ENCODE measurements around the gene ADCY3.

Gene ADCY3

DNA sequence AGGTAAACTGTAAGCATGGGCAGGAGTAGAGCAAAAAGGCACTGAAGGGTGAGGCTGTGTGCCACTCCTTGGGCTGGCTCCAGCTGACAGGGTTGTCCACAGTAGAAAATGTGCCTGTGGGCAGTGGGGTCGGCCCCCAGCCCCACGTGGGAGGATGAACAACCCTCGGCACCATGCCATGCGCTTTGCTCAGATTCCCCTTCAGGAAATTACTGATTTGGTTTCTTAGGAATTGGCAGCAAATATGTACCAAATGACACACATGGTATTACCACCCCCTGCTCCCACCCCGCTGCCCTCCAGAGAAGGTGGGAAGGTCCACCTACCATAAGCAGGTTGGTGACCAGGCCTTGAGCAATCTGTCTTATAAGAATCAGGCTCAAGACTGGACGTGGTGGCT lies 13.6 kb downstream of the ADCY3 start:
- TF ChIP-seq POLR2AphosphoS5 (IDR thresholded peaks at IDR 0.05; ENCODE audit: low read depth, low read length), result no peak
- no peak for TF ChIP-seq SIN3A (IDR thresholded peaks at IDR 0.05; ENCODE audit: borderline replicate concordance, insufficient read depth, low read length)
- no peak for TF ChIP-seq TAF1 (IDR thresholded peaks at IDR 0.05; ENCODE audit: borderline replicate concordance, insufficient read depth, low read length)
- no peak for TF ChIP-seq FOXP2 (optimal IDR thresholded peaks at IDR 0.05; ENCODE audit: borderline replicate concordance, extremely low read depth, extremely low read length, insufficient read depth)
- TF ChIP-seq, protein P1, sequence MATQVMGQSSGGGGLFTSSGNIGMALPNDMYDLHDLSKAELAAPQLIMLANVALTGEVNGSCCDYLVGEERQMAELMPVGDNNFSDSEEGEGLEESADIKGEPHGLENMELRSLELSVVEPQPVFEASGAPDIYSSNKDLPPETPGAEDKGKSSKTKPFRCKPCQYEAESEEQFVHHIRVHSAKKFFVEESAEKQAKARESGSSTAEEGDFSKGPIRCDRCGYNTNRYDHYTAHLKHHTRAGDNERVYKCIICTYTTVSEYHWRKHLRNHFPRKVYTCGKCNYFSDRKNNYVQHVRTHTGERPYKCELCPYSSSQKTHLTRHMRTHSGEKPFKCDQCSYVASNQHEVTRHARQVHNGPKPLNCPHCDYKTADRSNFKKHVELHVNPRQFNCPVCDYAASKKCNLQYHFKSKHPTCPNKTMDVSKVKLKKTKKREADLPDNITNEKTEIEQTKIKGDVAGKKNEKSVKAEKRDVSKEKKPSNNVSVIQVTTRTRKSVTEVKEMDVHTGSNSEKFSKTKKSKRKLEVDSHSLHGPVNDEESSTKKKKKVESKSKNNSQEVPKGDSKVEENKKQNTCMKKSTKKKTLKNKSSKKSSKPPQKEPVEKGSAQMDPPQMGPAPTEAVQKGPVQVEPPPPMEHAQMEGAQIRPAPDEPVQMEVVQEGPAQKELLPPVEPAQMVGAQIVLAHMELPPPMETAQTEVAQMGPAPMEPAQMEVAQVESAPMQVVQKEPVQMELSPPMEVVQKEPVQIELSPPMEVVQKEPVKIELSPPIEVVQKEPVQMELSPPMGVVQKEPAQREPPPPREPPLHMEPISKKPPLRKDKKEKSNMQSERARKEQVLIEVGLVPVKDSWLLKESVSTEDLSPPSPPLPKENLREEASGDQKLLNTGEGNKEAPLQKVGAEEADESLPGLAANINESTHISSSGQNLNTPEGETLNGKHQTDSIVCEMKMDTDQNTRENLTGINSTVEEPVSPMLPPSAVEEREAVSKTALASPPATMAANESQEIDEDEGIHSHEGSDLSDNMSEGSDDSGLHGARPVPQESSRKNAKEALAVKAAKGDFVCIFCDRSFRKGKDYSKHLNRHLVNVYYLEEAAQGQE (IDR thresholded peaks at IDR 0.05; ENCODE audit: insufficient read depth in 1 of 2, low read depth in 2 of 2, low read length in 2 of 2), result no peak

DNA sequence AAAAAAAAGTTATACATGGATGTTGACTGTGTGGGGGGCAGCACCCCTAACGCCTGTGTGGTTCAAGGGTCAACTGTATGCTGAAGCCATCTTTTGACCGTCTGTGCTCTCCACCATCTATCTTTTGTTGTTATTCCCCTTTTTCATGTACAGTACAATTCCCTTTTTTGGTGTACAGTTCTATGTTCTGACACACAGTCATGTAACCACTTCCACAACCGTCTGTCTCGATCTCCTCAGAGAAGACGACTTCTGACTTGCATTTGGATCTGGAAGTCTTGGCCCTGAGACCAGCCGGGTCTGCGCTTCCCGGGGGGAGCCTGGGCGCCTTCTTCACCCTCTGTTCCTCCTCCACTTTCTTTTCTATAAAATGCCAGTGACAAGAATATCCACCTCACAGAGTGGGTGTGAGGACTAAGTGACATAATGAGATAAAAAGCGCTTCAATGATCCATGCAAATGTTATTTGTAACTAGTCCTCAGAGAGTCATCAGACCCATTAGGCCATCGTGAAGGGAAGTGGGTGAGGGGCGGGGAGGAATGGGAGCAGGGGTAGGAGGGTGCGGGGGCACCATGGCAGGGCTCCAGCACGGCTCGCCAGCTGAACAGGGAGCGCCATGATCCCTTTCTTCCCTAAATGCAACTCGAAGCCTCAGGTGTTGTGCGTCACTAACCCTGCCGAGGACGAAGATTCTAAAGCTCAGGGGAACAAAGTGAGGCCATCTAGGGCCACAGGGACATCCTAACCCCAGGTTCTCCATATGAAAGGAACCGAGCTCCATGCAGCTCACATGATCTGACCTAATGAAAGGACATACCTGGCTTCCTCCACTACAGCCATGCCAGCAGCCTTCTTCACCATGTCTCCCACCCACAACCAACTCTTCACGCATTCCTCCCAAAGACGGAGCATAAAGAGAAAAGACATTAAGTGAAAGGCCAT lies 16.6 kb downstream of the ADCY3 start:
- no peak for TF ChIP-seq FOXP2 (optimal IDR thresholded peaks at IDR 0.05; ENCODE audit: borderline replicate concordance, extremely low read depth, extremely low read length, insufficient read depth)
- TF ChIP-seq POLR2AphosphoS5 (IDR thresholded peaks at IDR 0.05; ENCODE audit: low read depth, low read length), result no peak
- no peak for TF ChIP-seq SIN3A (IDR thresholded peaks at IDR 0.05; ENCODE audit: borderline replicate concordance, insufficient read depth, low read length)
- TF ChIP-seq TAF1 (IDR thresholded peaks at IDR 0.05; ENCODE audit: borderline replicate concordance, insufficient read depth, low read length), result no peak
- TF ChIP-seq, protein P1 (IDR thresholded peaks at IDR 0.05; ENCODE audit: insufficient read depth in 1 of 2, low read depth in 2 of 2, low read length in 2 of 2), result no peak

DNA sequence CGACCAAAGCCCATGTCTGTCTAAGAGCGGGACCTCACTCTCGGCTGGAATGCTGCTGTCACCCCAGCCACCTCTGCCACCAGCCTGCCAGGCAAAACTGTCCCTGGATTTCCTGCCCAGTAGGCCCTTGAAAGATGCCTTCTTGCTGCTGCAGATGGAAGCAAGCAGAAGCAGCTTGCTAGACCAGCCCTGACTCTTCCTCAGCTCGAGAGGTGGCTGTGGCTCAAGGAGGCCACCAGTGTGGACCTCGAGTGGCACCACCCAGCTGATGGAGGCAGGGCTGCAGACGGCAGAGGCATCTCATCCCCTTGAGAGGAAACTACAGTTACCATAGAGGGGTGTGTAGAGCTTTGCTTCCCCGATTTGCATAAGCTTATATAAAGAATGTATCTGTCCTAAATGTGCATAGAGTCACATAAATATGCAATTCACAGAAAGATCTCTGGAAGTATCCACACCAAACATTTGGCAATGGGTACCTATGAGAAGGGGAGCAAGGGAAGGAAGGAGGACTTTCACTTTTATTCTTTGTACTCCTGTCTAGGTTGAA lies 20.6 kb downstream of the ADCY3 start:
- TF ChIP-seq, protein P1 (IDR thresholded peaks at IDR 0.05; ENCODE audit: insufficient read depth in 1 of 2, low read depth in 2 of 2, low read length in 2 of 2), result no peak
- TF ChIP-seq SIN3A (IDR thresholded peaks at IDR 0.05; ENCODE audit: borderline replicate concordance, insufficient read depth, low read length), result no peak
- no peak for TF ChIP-seq POLR2AphosphoS5 (IDR thresholded peaks at IDR 0.05; ENCODE audit: low read depth, low read length)
- no peak for TF ChIP-seq TAF1 (IDR thresholded peaks at IDR 0.05; ENCODE audit: borderline replicate concordance, insufficient read depth, low read length)
- TF ChIP-seq FOXP2 (optimal IDR thresholded peaks at IDR 0.05; ENCODE audit: borderline replicate concordance, extremely low read depth, extremely low read length, insufficient read depth), result no peak

DNA sequence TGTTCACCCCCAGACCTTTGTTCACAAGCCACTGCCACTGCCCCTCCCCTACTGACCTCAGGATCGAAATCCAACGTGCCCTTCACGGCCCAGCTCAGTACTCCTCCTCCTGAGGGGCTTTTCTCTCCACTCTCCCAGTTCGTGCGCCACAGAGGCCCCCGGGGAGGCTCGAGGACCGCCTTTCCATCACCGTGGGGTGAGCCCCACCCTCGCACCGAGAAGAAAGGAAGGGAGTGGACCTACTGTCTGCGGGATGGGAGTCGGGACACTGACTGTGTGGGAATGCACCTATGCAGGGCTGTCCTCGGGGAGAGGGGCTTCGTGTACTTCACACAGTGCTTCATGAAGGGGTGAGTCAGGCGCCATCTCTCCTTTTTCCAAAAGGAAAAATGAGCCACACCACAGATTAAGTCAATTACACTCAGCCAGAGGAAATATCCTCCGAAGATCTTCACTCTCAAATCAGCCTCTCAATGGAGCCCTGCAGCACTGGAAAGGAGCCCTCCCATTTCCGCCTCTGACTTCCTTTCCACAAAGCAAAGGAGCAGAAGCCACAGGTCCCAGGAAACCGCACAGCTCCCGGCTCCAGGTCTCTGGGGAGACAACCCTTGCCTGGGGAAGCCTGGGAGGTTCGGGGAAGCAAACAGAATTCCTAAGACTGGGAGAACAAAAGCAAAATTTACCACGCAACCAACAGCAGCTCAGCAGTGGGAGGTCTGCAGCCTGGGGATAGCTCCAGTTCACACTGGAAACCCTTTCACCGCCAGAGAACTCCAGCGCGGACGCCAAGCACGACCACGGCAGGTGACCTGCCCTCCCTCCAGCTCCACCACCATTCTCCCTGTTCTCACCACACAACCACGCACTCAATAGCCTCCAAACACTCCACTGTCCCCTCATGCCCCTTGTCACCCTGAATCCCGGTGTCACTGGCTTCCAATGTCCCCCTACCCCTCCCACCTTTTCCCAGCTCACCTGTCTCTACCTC lies 21.6 kb downstream of the ADCY3 start:
- no peak for TF ChIP-seq TAF1 (IDR thresholded peaks at IDR 0.05; ENCODE audit: borderline replicate concordance, insufficient read depth, low read length)
- TF ChIP-seq FOXP2 (optimal IDR thresholded peaks at IDR 0.05; ENCODE audit: borderline replicate concordance, extremely low read depth, extremely low read length, insufficient read depth), result no peak
- no peak for TF ChIP-seq SIN3A (IDR thresholded peaks at IDR 0.05; ENCODE audit: borderline replicate concordance, insufficient read depth, low read length)
- TF ChIP-seq POLR2AphosphoS5 (IDR thresholded peaks at IDR 0.05; ENCODE audit: low read depth, low read length), result no peak
- TF ChIP-seq, protein P1 (IDR thresholded peaks at IDR 0.05; ENCODE audit: insufficient read depth in 1 of 2, low read depth in 2 of 2, low read length in 2 of 2), result no peak
